Measurements from ENCODE around the gene C1orf105.
"Not testable (repeated sequence)": the region's sequence is repeated elsewhere in the genome, so short reads cannot be mapped to it uniquely, and the experiment has no call there.

The C1orf105 gene

GRCh38 chr1:172494166-172494565 lies 73.7 kb downstream of the C1orf105 start:
- CTCF ChIA-PET = no interaction called here
- TF ChIP-seq ZNF548 (tag by site-specific recombination; IDR thresholded peaks at IDR 0.05) = no peak
- no peak for TF ChIP-seq ZBTB20 (tag by site-specific recombination; IDR thresholded peaks at IDR 0.05)
- no peak for TF ChIP-seq ZNF169 (tag by site-specific recombination; IDR thresholded peaks at IDR 0.05)
- TF ChIP-seq ZNF692 (tag by site-specific recombination; IDR thresholded peaks at IDR 0.05) = no peak
- TF ChIP-seq ZNF48 (tag by site-specific recombination; IDR thresholded peaks at IDR 0.05) = no peak
- no peak for TF ChIP-seq ZNF112 (tag by site-specific recombination; IDR thresholded peaks at IDR 0.05)
- no peak for TF ChIP-seq ZSCAN18 (tag by site-specific recombination; IDR thresholded peaks at IDR 0.05)
- no peak for TF ChIP-seq ZNF473 (tag by site-specific recombination; IDR thresholded peaks at IDR 0.05)
- H3K4me1 ChIP-seq (ENCODE audit: control insufficient read depth, insufficient read depth, low read length) = no peaks in the 10 kb centered on the region
- H3K36me3 ChIP-seq (ENCODE audit: control insufficient read depth in 2 of 2, insufficient read depth in 1 of 2, low read length in 2 of 2) = no peaks in the 10 kb centered on the region
- no peaks in the 10 kb centered on the region for H3K9me3 ChIP-seq (ENCODE audit: control insufficient read depth, insufficient read depth, low read depth, low read length)
- H3K27ac ChIP-seq (ENCODE audit: extremely low read depth, low read depth, low read length) = no peak overlapping the region
- POLR2A ChIA-PET = no interaction called here
- H3K4me3 ChIP-seq (ENCODE audit: low read depth, low read length) = no peak overlapping the region

GRCh38 chr1:172496127-172496526 lies 75.6 kb downstream of the C1orf105 start:
- H3K36me3 ChIP-seq (ENCODE audit: control insufficient read depth in 2 of 2, insufficient read depth in 1 of 2, low read length in 2 of 2); H3K4me1 ChIP-seq (ENCODE audit: control insufficient read depth, insufficient read depth, low read length); CTCF ChIA-PET; H3K27ac ChIP-seq (ENCODE audit: extremely low read depth, low read depth, low read length); H3K4me3 ChIP-seq (ENCODE audit: low read depth, low read length); H3K9me3 ChIP-seq (ENCODE audit: control insufficient read depth, insufficient read depth, low read depth, low read length): not testable (repeated sequence)
- POLR2A ChIA-PET = interaction anchor here (2.3 kb wide), 1 partner anchor 36 kb away, joined by 11 read pairs; the partner anchor contains the start of gene SUCO

GRCh38 chr1:172496678-172497077 lies 76.2 kb downstream of the C1orf105 start:
- Histone ChIP-seq H3K36me3 (ENCODE audit: control insufficient read depth in 2 of 2, insufficient read depth in 1 of 2, low read length in 2 of 2) (no peaks in the 10 kb centered on the region), H3K9me3 (ENCODE audit: control insufficient read depth, insufficient read depth, low read depth, low read length) (no peaks in the 10 kb centered on the region), H3K4me1 (ENCODE audit: control insufficient read depth, insufficient read depth, low read length) (no peaks in the 10 kb centered on the region), H3K27ac (ENCODE audit: extremely low read depth, low read depth, low read length) (no peak overlapping the region), H3K4me3 (ENCODE audit: low read depth, low read length) (no peak overlapping the region)
- ChIA-PET CTCF (interaction anchor here (0.5 to 0.8 kb wide), 3 partner anchors 21 to 637 kb away, joined by 4 to 6 read pairs (median 4); no protein-coding TSS in a partner anchor), POLR2A (interaction anchor here (2.3 kb wide), 1 partner anchor 36 kb away, joined by 11 read pairs; the partner anchor contains the start of gene SUCO)
- TF ChIP-seq SCRT1 (tag by site-specific recombination; IDR thresholded peaks at IDR 0.05; ENCODE audit: borderline replicate concordance) (no peak), ZNF449 (tag by site-specific recombination; IDR thresholded peaks at IDR 0.05) (no peak)

- TF ChIP-seq KLF8 (tag by site-specific recombination; IDR thresholded peaks at IDR 0.05) (no peak), ZFHX2 (tag by site-specific recombination; conservative IDR thresholded peaks at IDR 0.05) (peak; percentile 75), EGR2 (tag by site-specific recombination; IDR thresholded peaks at IDR 0.05; ENCODE audit: low read depth) (peak; percentile 61)
- ChIA-PET POLR2A (interaction anchor here (2.3 kb wide), 1 partner anchor 35 kb away, joined by 11 read pairs; the partner anchor contains the start of gene SUCO), CTCF (interaction anchor here (0.5 to 0.8 kb wide), 3 partner anchors 21 to 638 kb away, joined by 4 to 6 read pairs (median 4); no protein-coding TSS in a partner anchor)
- H3K9me3 ChIP-seq (ENCODE audit: control insufficient read depth, insufficient read depth, low read depth, low read length) = no peaks in the 10 kb centered on the region
- H3K4me1 ChIP-seq (ENCODE audit: control insufficient read depth, insufficient read depth, low read length) = no peaks in the 10 kb centered on the region
- no peak overlapping the region for H3K4me3 ChIP-seq (ENCODE audit: low read depth, low read length)
- no peak overlapping the region for H3K27ac ChIP-seq (ENCODE audit: extremely low read depth, low read depth, low read length)
- no peaks in the 10 kb centered on the region for H3K36me3 ChIP-seq (ENCODE audit: control insufficient read depth in 2 of 2, insufficient read depth in 1 of 2, low read length in 2 of 2)
Observed at GRCh38 chr1:172497230-172497629, 76.7 kb downstream of the C1orf105 start.

Data from HEK293 (cell line).